ENCODE data around the gene PRKN. TPM values are rescaled to one million over a fixed set of nuclear protein-coding genes. Genes with fewer than 3 reads are reported as not detected.

PRKN gene
- 19.5 TPM for total RNA-seq

DNA sequence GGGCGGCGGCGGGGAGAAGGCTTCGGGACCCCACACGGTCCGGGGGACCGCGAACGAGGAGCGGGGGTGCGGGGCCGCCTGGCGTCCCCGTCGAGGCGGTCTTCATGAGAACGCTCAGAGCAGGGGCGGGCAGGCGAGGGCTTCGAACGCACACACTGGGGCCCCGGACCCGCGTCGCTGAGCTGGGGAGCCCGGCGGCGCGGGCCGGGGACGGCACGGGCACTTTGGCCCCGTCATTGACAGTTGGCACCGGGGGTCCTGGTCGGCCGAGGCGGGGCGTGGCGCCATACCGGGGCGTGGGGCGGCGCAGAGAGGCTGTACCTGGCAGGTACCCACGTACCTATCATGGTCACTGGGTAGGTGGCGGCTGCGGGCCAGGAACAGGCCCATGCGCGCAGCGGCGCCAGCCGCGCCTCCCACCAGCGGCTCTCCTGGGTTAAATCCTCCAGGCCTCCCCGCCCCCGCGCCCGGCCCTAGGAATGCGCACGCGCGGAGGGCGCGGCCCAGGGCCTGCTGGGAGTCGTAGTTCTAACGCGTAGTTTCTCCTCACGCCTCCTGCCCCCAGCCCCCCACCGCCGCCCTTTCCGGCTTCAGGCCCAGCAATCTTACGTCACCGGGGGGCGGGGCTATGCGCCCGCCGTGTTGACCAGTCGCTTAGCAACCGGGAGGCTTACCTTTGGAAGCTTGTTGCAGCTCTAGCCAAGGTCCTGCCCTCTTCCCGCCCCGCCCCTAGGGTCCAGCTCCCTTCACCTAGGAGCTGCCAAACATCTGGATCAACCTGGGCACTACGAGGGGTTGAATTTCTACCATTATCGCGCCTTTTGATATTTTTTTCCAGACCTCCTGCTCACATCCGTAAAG lies at the start of gene PRKN, which contains the start of gene PACRG:
Gene PRKN, minus strand, starts transcription at position 445 of the 861 bp plus-strand sequence.
Gene PACRG, plus strand, starts transcription at position 653 of the 861 bp plus-strand sequence.

Other genes starting within 250 kb of the PRKN start
- 10.6 TPM for gene PACRG, start 208 bp upstream of the PRKN start, total RNA-seq

Measured in camera-type eye (tissue), 1 donor.